HepG2 (cell line): ENCODE results near the gene PIAS3. TPM values are rescaled to one million over a fixed set of nuclear protein-coding genes. Genes with fewer than 3 reads are reported as not detected.

Source experiments
- ASH2L ChIP-seq: fragments of 300-600, 200-600 bp; sonication (generic); IDR thresholded peaks from 2 replicates; pipeline ENCODE4 v1.7.0; 2017; ENCODE audit warnings: low read depth, mild to moderate bottlenecking, moderate library complexity, mixed read lengths, low read length; ENCODE audit not compliant: insufficient read length
- BRD4 ChIP-seq: sonication (generic); formaldehyde crosslinking; IDR thresholded peaks from 2 replicates; pipeline ENCODE4 v1.4.0; 2020; ENCODE audit warnings: missing genetic modification reagents
- CSRNP1 ChIP-seq: sonication (generic); formaldehyde crosslinking; IDR thresholded peaks from 2 replicates; pipeline ENCODE4 v1.8.1; 2023; ENCODE audit warnings: mild to moderate bottlenecking, missing genetic modification reagents
- DBP ChIP-seq: sonication (generic); formaldehyde crosslinking; IDR thresholded peaks from 2 replicates; pipeline ENCODE4 v1.4.0; 2020; ENCODE audit warnings: missing genetic modification reagents; ENCODE audit errors: not compliant biosample characterization
- FOXC1 ChIP-seq: sonication (generic); formaldehyde crosslinking; IDR thresholded peaks from 2 replicates; pipeline ENCODE4 v1.8.0; 2022; ENCODE audit warnings: mild to moderate bottlenecking, missing genetic modification reagents, borderline replicate concordance
- GLMP ChIP-seq: sonication (generic); formaldehyde crosslinking; IDR thresholded peaks from 2 replicates; pipeline ENCODE4 v1.9.0; 2021; ENCODE audit warnings: missing genetic modification reagents, mild to moderate bottlenecking, borderline replicate concordance
- JDP2 ChIP-seq: sonication (generic); formaldehyde crosslinking; IDR thresholded peaks from 2 replicates; pipeline ENCODE4 v1.8.1; 2022; ENCODE audit warnings: missing genetic modification reagents, borderline replicate concordance
- PAX8 ChIP-seq: sonication (generic); formaldehyde crosslinking; IDR thresholded peaks from 2 replicates; pipeline ENCODE4 v1.8.0; 2022; ENCODE audit warnings: mild to moderate bottlenecking, missing genetic modification reagents, borderline replicate concordance
- PRMT3 ChIP-seq: sonication (generic); formaldehyde crosslinking; IDR thresholded peaks from 2 replicates; pipeline ENCODE4 v1.8.1; 2022; ENCODE audit warnings: low read depth, mild to moderate bottlenecking, moderate library complexity, missing genetic modification reagents, borderline replicate concordance
- RAD51 ChIP-seq: fragments of 450-650 bp; IDR thresholded peaks from 2 replicates; pipeline ENCODE4 v1.6.1; 2016; ENCODE audit warnings: borderline replicate concordance
- TBX3 ChIP-seq: fragments of 450-650 bp; IDR thresholded peaks from 2 replicates; pipeline ENCODE4 v1.6.1; 2017; ENCODE audit warnings: antibody characterized with exemption, mild to moderate bottlenecking, inconsistent platforms, borderline replicate concordance
- ZBTB43 ChIP-seq: sonication (generic); formaldehyde crosslinking; conservative IDR thresholded peaks from 2 replicates; pipeline ENCODE4 v1.4.0; 2020; ENCODE audit warnings: missing genetic modification reagents
- ZNF496 ChIP-seq: sonication (generic); formaldehyde crosslinking; IDR thresholded peaks from 2 replicates; pipeline ENCODE4 v1.8.1; 2023; ENCODE audit warnings: mild to moderate bottlenecking, moderate library complexity, missing genetic modification reagents; ENCODE audit not compliant: insufficient replicate concordance
- ZNF616 ChIP-seq: sonication (generic); formaldehyde crosslinking; IDR thresholded peaks from 2 replicates; pipeline ENCODE4 v1.5.0; 2020; ENCODE audit warnings: low read depth, mild to moderate bottlenecking, missing genetic modification reagents
- ZNF740 ChIP-seq: sonication (generic); formaldehyde crosslinking; IDR thresholded peaks from 2 replicates; pipeline ENCODE4 v1.4.0; 2020; ENCODE audit warnings: missing genetic modification reagents
- ZSCAN31 ChIP-seq: sonication (generic); formaldehyde crosslinking; IDR thresholded peaks from 2 replicates; pipeline ENCODE4 v1.5.0; 2020; ENCODE audit warnings: low read depth, mild to moderate bottlenecking, missing genetic modification reagents
- polyA plus RNA-seq, 8 experiments: library from polyadenylated mRNA; depleted of rRNA in 3 of 8; stranded (reverse) in 7 of 8; unstranded in 1 of 8; fragments of >200 nt; fragmentation: Illumina TruSeq in 4 of 8; extraction: Trizol in 4 of 8; gene quantifications; 2 replicates each; pipeline versions ENCODE4 v1.2.1 to v1.2.3, GENCODE V29; 2011 to 2016; ENCODE audit warnings: low read depth in 4 of 8, missing spikeins in 1 of 8, mixed read lengths in 1 of 8; ENCODE audit not compliant: insufficient read depth in 1 of 8
- total RNA-seq, 5 experiments: library from RNA; depleted of rRNA; stranded (reverse); fragments of >200 nt; fragmentation: Illumina TruSeq; extraction: Trizol; gene quantifications; 2 replicates each; pipeline ENCODE4 v1.2.3, GENCODE V29; 2016; ENCODE audit warnings: low read depth in 1 of 5
- TF ChIP-seq, protein P1 (sequence below): sonication (generic); formaldehyde crosslinking; IDR thresholded peaks from 2 replicates; pipeline ENCODE4 v1.4.0; 2020; ENCODE audit warnings: mild to moderate bottlenecking, missing genetic modification reagents
- TF ChIP-seq, protein P2 (sequence below): IDR thresholded peaks from 2 replicates; pipeline ENCODE4 v1.6.1; 2016; ENCODE audit warnings: missing genetic modification reagents, missing compliant biosample characterization

Gene PIAS3
- total and polyA plus RNA-seq, 2 of the 13 experiments (the other 11 are each of a cell fraction or from before 2014, with no cell fraction given), result 3.7 to 8.0 TPM

DNA sequence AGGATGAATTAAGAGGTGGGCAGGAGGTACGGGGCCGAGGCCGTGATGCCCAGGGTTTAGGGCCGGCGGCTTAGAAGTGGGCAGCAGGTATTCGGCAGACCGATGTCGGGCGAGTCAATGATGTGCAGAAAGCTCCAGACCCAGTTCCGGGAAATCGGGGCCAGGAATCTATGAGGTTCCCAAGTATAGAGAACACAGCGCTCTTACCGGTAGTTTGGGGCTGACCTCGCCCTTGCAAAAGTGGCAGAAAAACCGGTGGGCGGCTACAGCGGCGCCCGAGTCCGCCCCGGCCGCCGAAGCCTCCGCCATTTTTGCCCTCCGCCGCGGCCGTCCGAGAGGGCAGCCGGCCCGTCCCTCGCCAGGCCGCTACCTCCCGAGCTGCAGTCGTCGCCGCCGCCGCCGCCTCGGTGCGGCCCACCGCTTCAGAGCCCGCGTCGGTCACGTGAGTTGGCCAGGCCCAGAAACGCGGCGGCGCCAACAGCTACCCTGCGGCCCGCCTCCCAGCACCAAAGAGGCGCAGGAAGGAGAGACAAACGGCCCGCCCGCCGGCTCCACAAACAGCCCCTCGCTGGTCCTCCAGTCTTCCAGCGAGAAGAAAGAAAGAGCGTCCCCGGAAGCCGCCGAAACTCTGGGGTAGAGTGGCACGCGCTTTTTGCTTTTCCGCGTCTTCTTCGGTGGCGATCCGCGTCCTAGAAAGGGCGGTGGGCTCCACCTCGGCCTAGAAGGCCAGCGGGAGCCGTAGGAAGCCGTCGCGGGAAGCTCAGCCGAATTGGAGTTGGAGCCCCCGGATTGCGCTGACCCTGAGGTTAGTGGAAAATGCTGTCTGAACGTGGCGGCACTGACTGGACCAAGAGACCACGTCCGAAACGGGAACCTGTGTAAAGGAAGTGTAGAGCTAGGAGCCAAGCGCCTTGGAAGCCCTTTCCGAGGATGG is 35.0 kb downstream of the PIAS3 start, which contains the start of the genes POLR3C and RNF115 (continued):
- 0 out of 2 replicates have a peak, but pooled peaks have one; percentile 45 for TF ChIP-seq ZNF616
- peak; percentile 89 for TF ChIP-seq ASH2L
- TF ChIP-seq PRMT3, result no peak
- no peak for TF ChIP-seq JDP2 (CRISPR knock-in tag)
- TF ChIP-seq GLMP, result no peak
- TF ChIP-seq PAX8, result no peak
- TF ChIP-seq TBX3, result no peak
- peak; percentile 40; the same call in 1 of the 2 replicates for TF ChIP-seq CSRNP1
- peak; percentile 61; the same call in 1 of the 2 replicates for TF ChIP-seq ZBTB43
- peak; percentile 61; the same call in 1 of the 2 replicates for TF ChIP-seq BRD4
- no peak for TF ChIP-seq ZNF740 (CRISPR knock-in tag)
- TF ChIP-seq ZNF496, result no peak
- TF ChIP-seq RAD51, result peak; percentile 10; the same call in 1 of the 2 replicates
- peak; percentile 85 for TF ChIP-seq ZSCAN31 (CRISPR knock-in tag)
- TF ChIP-seq FOXC1 (CRISPR knock-in tag), result peak; percentile 65; the same call in 1 of the 2 replicates
- TF ChIP-seq, protein P1, sequence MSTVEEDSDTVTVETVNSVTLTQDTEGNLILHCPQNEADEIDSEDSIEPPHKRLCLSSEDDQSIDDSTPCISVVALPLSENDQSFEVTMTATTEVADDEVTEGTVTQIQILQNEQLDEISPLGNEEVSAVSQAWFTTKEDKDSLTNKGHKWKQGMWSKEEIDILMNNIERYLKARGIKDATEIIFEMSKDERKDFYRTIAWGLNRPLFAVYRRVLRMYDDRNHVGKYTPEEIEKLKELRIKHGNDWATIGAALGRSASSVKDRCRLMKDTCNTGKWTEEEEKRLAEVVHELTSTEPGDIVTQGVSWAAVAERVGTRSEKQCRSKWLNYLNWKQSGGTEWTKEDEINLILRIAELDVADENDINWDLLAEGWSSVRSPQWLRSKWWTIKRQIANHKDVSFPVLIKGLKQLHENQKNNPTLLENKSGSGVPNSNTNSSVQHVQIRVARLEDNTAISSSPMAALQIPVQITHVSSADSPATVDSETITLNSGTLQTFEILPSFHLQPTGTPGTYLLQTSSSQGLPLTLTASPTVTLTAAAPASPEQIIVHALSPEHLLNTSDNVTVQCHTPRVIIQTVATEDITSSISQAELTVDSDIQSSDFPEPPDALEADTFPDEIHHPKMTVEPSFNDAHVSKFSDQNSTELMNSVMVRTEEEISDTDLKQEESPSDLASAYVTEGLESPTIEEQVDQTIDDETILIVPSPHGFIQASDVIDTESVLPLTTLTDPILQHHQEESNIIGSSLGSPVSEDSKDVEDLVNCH (CRISPR knock-in tag), result no peak
- no peak for TF ChIP-seq DBP (CRISPR knock-in tag)
- TF ChIP-seq, protein P2, sequence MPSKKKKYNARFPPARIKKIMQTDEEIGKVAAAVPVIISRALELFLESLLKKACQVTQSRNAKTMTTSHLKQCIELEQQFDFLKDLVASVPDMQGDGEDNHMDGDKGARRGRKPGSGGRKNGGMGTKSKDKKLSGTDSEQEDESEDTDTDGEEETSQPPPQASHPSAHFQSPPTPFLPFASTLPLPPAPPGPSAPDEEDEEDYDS (CRISPR knock-in tag), result no peak
